K562 (cell line): ENCODE measurements around the gene SYT7. TPM values are rescaled to one million over a fixed set of nuclear protein-coding genes. Genes with fewer than 3 reads are reported as not detected.

Experiments
- ATAC-seq: fragments of 200-7000 bp; cut with Tn5 transposase; 3 replicates; pipeline ENCODE4 v1.9.1; 2020; ENCODE audit warnings: moderate library complexity
- BruUV-seq: library from RNA; stranded (reverse); fragments of 400-500 nt; replicated peaks from 2 replicates; lab custom pipeline; 2021; lab: Mats Ljungman, UMichigan
- CTCF ChIA-PET: fragments of 300-600 bp; formaldehyde crosslinking; extraction: SDS; loops from one replicate; lab custom pipeline; 2021; ENCODE audit warnings: low intra/inter-chr PET ratio; lab: Yijun Ruan, JAX
- POLR2A ChIA-PET: fragments of 300-600, 350-650 bp; sonication (Branson Sonifier 250); formaldehyde crosslinking; extraction: SDS; loops from one replicate; lab custom pipeline; 2021; ENCODE audit warnings: antibody characterized with exemption, inconsistent platforms; lab: Yijun Ruan, JAX
- DNase-seq, 4 experiments: peaks; one replicate each; pipeline versions ENCODE4 v3.0.0 to v3.0.0-alpha.2; 2011 to 2018; ENCODE audit warnings: low spot score in 3 of 4, mixed read lengths in 3 of 4; ENCODE audit errors: extremely low read depth in 1 of 4
- FAIRE-seq: peaks from 2 replicates; lab custom pipeline; 2011; peaks lifted over from hg19 to GRCh38; lab: Jason Lieb, UNC
- H2AFZ ChIP-seq: 2 replicates; pipeline ENCODE4 v1.6.0; 2011; ENCODE audit warnings: low read depth, low read length, control low read depth, inconsistent platforms
- H3K27ac ChIP-seq: fragments of 200-600 bp; 3 replicates; pipeline ENCODE4 v1.8.0; 2011; ENCODE audit warnings: low read depth, mild to moderate bottlenecking, control low read depth, inconsistent platforms, low read length, moderate library complexity, mixed read lengths; ENCODE audit errors: extremely low read depth
- H3K27me3 ChIP-seq, 2 experiments: fragments of 300-600 bp in 1 of 2; 2 replicates in 1 of 2; 3 replicates in 1 of 2; pipeline versions ENCODE4 v1.6.0 to v1.8.0; 2011; ENCODE audit warnings: inconsistent platforms in 2 of 2, low read length in 2 of 2, mild to moderate bottlenecking in 1 of 2, mixed read lengths in 1 of 2, moderate library complexity in 1 of 2; ENCODE audit not compliant: control insufficient read depth in 2 of 2, insufficient read depth in 2 of 2
- H3K36me3 ChIP-seq: fragments of 300-600 bp; 3 replicates; pipeline ENCODE4 v1.8.0; 2011; ENCODE audit warnings: mild to moderate bottlenecking, low read length, inconsistent platforms; ENCODE audit not compliant: control insufficient read depth, insufficient read depth
- H3K4me1 ChIP-seq, 2 experiments: fragments of 200-600 bp in 1 of 2; replicated peaks in 1 of 2; 2 replicates in 1 of 2; 3 replicates in 1 of 2; pipeline versions ENCODE4 v1.5.1 to v1.8.0; 2011; ENCODE audit warnings: inconsistent platforms in 2 of 2, low read length in 2 of 2, mild to moderate bottlenecking in 1 of 2, mixed read lengths in 1 of 2, moderate library complexity in 1 of 2; ENCODE audit not compliant: control insufficient read depth in 2 of 2, insufficient read depth in 2 of 2
- H3K4me2 ChIP-seq: 2 replicates; pipeline ENCODE4 v1.6.1; 2011; ENCODE audit warnings: low read length, control low read depth, inconsistent platforms, mixed read lengths; ENCODE audit not compliant: insufficient read depth
- H3K4me3 ChIP-seq: fragments of 200-600 bp; sonication (generic), shearing (Covaris generic); 2 replicates; pipeline ENCODE4 v1.5.1; 2016; ENCODE audit warnings: control low read depth, inconsistent platforms
- H3K79me2 ChIP-seq: fragments of 200-600 bp; 3 replicates; pipeline ENCODE4 v1.8.0; 2011; ENCODE audit warnings: low read length, inconsistent platforms; ENCODE audit not compliant: control insufficient read depth, insufficient read depth
- H3K9ac ChIP-seq, 2 experiments: 2 replicates each; pipeline versions ENCODE4 v1.6.0 to v1.6.1; 2011; ENCODE audit warnings: low read depth in 2 of 2, low read length in 2 of 2, control low read depth in 1 of 2, inconsistent platforms in 1 of 2, mild to moderate bottlenecking in 1 of 2, mixed read lengths in 1 of 2; ENCODE audit not compliant: insufficient read depth in 1 of 2
- H3K9me1 ChIP-seq: one replicate; pipeline ENCODE4 v1.6.0; 2011; ENCODE audit warnings: inconsistent platforms, mild to moderate bottlenecking, low read length, moderate library complexity; ENCODE audit not compliant: control insufficient read depth, insufficient read depth
- H3K9me3 ChIP-seq: replicated peaks from 2 replicates; pipeline ENCODE4 v1.5.1; 2011; ENCODE audit warnings: low read depth, low read length, inconsistent platforms; ENCODE audit not compliant: control insufficient read depth, insufficient read depth
- H4K20me1 ChIP-seq: replicated peaks from 2 replicates; pipeline ENCODE4 v1.6.1; 2011; ENCODE audit warnings: low read length, inconsistent platforms, mixed read lengths; ENCODE audit not compliant: control insufficient read depth, insufficient read depth
- CGGBP1 ChIP-seq: fragments of 250-450 bp; sonication (Bioruptor Pico); IDR thresholded peaks from 2 replicates; pipeline ENCODE4 v1.9.0; 2021; ENCODE audit warnings: mild to moderate bottlenecking
- LCOR ChIP-seq: sonication (generic); formaldehyde crosslinking; IDR thresholded peaks from 2 replicates; pipeline ENCODE4 v1.8.0; 2022; ENCODE audit warnings: mild to moderate bottlenecking, missing genetic modification reagents
- MLLT1 ChIP-seq, 2 experiments: fragments of 450-650 bp; IDR thresholded peaks; 2 replicates each; pipeline ENCODE4 v1.6.1; 2016
- POLR2B ChIP-seq: fragments of 450-650 bp; IDR thresholded peaks from 2 replicates; pipeline ENCODE4 v1.6.1; 2018; ENCODE audit warnings: low read depth; ENCODE audit not compliant: partially characterized antibody
- RNF219 ChIP-seq: fragments of 250-450 bp; sonication (Bioruptor Pico); IDR thresholded peaks from 2 replicates; pipeline ENCODE4 v1.5.0; 2022; ENCODE audit warnings: mild to moderate bottlenecking
- SFPQ ChIP-seq: fragments of 200-400 bp; formaldehyde crosslinking; IDR thresholded peaks from 2 replicates; pipeline ENCODE4 v1.6.1; 2017; ENCODE audit warnings: mild to moderate bottlenecking, low read depth, low read length, moderate library complexity
- SMAD1 ChIP-seq: fragments of 150-350 bp; IDR thresholded peaks from 2 replicates; pipeline ENCODE4 v1.6.1; 2014; ENCODE audit warnings: low read length, low read depth; ENCODE audit not compliant: partially characterized antibody
- TEAD2 ChIP-seq: fragments of 450-650 bp; IDR thresholded peaks from 2 replicates; pipeline ENCODE4 v1.6.1; 2016; ENCODE audit warnings: missing genetic modification characterization, control low read depth, missing compliant biosample characterization
- ZFP1 ChIP-seq: fragments of 450-650 bp; formaldehyde crosslinking; IDR thresholded peaks from 2 replicates; pipeline ENCODE4 v1.4.0; 2020; ENCODE audit warnings: mild to moderate bottlenecking, mixed read lengths
- ZFX ChIP-seq: sonication (generic); formaldehyde crosslinking; IDR thresholded peaks from 2 replicates; pipeline ENCODE4 v1.8.0; 2022; ENCODE audit warnings: mild to moderate bottlenecking, missing genetic modification reagents, moderate library complexity
- ZNF174 ChIP-seq: fragments of 250-450 bp; sonication (Bioruptor Pico); IDR thresholded peaks from 2 replicates; pipeline ENCODE4 v1.4.0; 2020; ENCODE audit warnings: mild to moderate bottlenecking
- ZNF324 ChIP-seq: fragments of 250-450 bp; sonication (Bioruptor Pico); IDR thresholded peaks from 2 replicates; pipeline ENCODE4 v1.4.0; 2020; ENCODE audit warnings: mild to moderate bottlenecking
- ZNF449 ChIP-seq: fragments of 250-450 bp; sonication (Bioruptor Pico); IDR thresholded peaks from 2 replicates; pipeline ENCODE4 v1.8.0; 2022; ENCODE audit warnings: moderate library complexity, mild to moderate bottlenecking, inconsistent platforms
- WGBS: fragments of 100-300 bp; shearing (Covaris generic); methylation state at CpG from one replicate; pipeline ENCODE4 v1.1.6; 2016; ENCODE audit warnings: low coverage, mixed read lengths; ENCODE audit not compliant: insufficient coverage; ENCODE audit errors: missing lambda C conversion rate; 5-methylcytosine and 5-hydroxymethylcytosine counted together
- in situ Hi-C: fragments of 300-500 bp; cut with MboI; formaldehyde crosslinking; loops from 4 replicates; pipeline ENCODE4 v1.15.0; 2018; ENCODE audit warnings: inconsistent platforms, mixed read lengths
- intact Hi-C: fragments of 100-400 bp; cut with micrococcal nuclease; formaldehyde crosslinking; loops from 2 replicates; pipeline ENCODE4 v1.14.2; 2022
- polyA plus RNA-seq, 8 experiments: library from polyadenylated mRNA; depleted of rRNA in 4 of 8; stranded (reverse) in 5 of 8; unstranded in 3 of 8; fragments of >200 nt; fragmentation: Nextera tagmentation in 2 of 8; fragmentation: Illumina TruSeq in 1 of 8; extraction: Ambion mirVana in 2 of 8; extraction: Trizol in 1 of 8; gene quantifications; 2 replicates each; pipeline versions ENCODE4 v1.2.1 to v1.2.3, GENCODE V29; 2011 to 2014; ENCODE audit warnings: inconsistent platforms in 1 of 8, missing spikeins in 1 of 8
- total RNA-seq, 7 experiments: library from RNA; depleted of rRNA in 6 of 7; stranded (reverse); fragments of >200 nt in 6 of 7; fragmentation: Illumina TruSeq in 2 of 7; extraction: Trizol in 2 of 7; gene quantifications; 2 replicates each; pipeline versions ENCODE4 v1.2.1 to v1.2.3, GENCODE V29; 2011 to 2021; ENCODE audit warnings: low replicate concordance in 1 of 7

The SYT7 gene
- total and polyA plus RNA-seq, 9 of the 15 experiments (the other 6 are each of a cell fraction or from before 2014, with no cell fraction given) = 0.01 to 0.51 (median 0.16) TPM; not detected in 1

GRCh38 chr11:61534933-61535839, 45.7 kb downstream of the SYT7 start:
- no peaks in the 10 kb centered on the region for H3K9me3 ChIP-seq
- DNase-seq (no peak), ATAC-seq (no peak), FAIRE-seq (no peak)
- no peaks in the 10 kb centered on the region for H3K36me3 ChIP-seq
- WGBS = under 1% methylated on average over 29 of the region's 32 CpGs
- no peaks in the 10 kb centered on the region for H3K79me2 ChIP-seq
- H3K4me3 ChIP-seq = no peak overlapping the region
- CTCF ChIA-PET = no interaction called here
- peaks cover 0 to 22% of the 10 kb centered on the region in 2 experiments; a peak in 2 of 5 replicates for H3K4me1 ChIP-seq
- BruUV-seq = no TSS peak
- peak overlapping the region; percentile 51; the same call in 1 of the 2 replicates for H2AFZ ChIP-seq
- POLR2A ChIA-PET = no interaction called here
- H3K9ac ChIP-seq = peak overlapping the region in 1 of 2 experiments; percentile 26; a peak in 2 of 4 replicates
- in situ Hi-C loops (no loop called here), intact Hi-C loops (no loop called here)
- no peaks in the 10 kb centered on the region; the same call in none of the 2 replicates for H4K20me1 ChIP-seq
- H3K27me3 ChIP-seq = peaks cover 6 to 48% of the 10 kb centered on the region in 2 experiments; a peak in 3 of 5 replicates
- no peak overlapping the region; the same call in 2 of the 3 replicates for H3K27ac ChIP-seq
- no peaks in the 10 kb centered on the region for H3K9me1 ChIP-seq
- no peak overlapping the region for H3K4me2 ChIP-seq
- no peak for TF ChIP-seq TEAD2 (tag)
- no peak for TF ChIP-seq LCOR (CRISPR knock-in tag)
- TF ChIP-seq ZNF324 = no peak
- no peak for TF ChIP-seq ZNF449 (CRISPR knock-in tag)
- no peak for TF ChIP-seq RNF219
- no peak for TF ChIP-seq SFPQ
- TF ChIP-seq ZFP1 = no peak
- TF ChIP-seq SMAD1 = no peak
- TF ChIP-seq CGGBP1 (CRISPR knock-in tag) = no peak
- TF ChIP-seq ZFX (CRISPR knock-in tag) = no peak
- no peak for TF ChIP-seq ZNF174
- TF ChIP-seq POLR2B = no peak
- no peak for TF ChIP-seq MLLT1 (IDR thresholded peaks at IDR 0.05)
